HepG2 (cell line): ENCODE data around the gene PET100. TPM values are rescaled to one million over a fixed set of nuclear protein-coding genes. Genes with fewer than 3 reads are reported as not detected.

Source experiments
- ATAC-seq: fragments of 200-7000 bp; cut with Tn5 transposase; 3 replicates; pipeline ENCODE4 v1.9.1; 2020; ENCODE audit warnings: mild to moderate bottlenecking, moderate library complexity
- BruUV-seq: library from RNA; stranded (reverse); fragments of 400-500 nt; replicated peaks from 2 replicates; lab custom pipeline; 2021; lab: Mats Ljungman, UMichigan
- CTCF ChIA-PET: fragments of 300-600 bp; formaldehyde crosslinking; extraction: SDS; loops from one replicate; lab custom pipeline; 2021; ENCODE audit warnings: low total read pairs, inconsistent platforms, low intra/inter-chr PET ratio; lab: Yijun Ruan, JAX
- POLR2A ChIA-PET: fragments of 350-600 bp; sonication (Branson Sonifier 250); formaldehyde crosslinking; loops from one replicate; lab custom pipeline; 2020; ENCODE audit warnings: antibody characterized with exemption, inconsistent platforms; lab: Yijun Ruan, JAX
- DNase-seq: peaks from one replicate; pipeline ENCODE4 v3.0.0-alpha.2; 2015; ENCODE audit warnings: low spot score
- FAIRE-seq: peaks from 3 replicates; lab custom pipeline; 2011; peaks lifted over from hg19 to GRCh38; lab: Jason Lieb, UNC
- H2AFZ ChIP-seq: one replicate; pipeline ENCODE4 v1.6.1; 2011; ENCODE audit warnings: low read length, inconsistent platforms
- H3K27ac ChIP-seq: fragments of 300-600 bp; 3 replicates; pipeline ENCODE4 v1.8.0; 2011; ENCODE audit warnings: mixed run types, mild to moderate bottlenecking, mixed read lengths, low read length, inconsistent platforms; ENCODE audit not compliant: insufficient read depth; ENCODE audit errors: extremely low read length
- H3K27me3 ChIP-seq, 2 experiments: fragments of 200-600 bp in 1 of 2; 2 replicates in 1 of 2; 3 replicates in 1 of 2; pipeline versions ENCODE4 v1.6.0 to v1.8.0; 2011; ENCODE audit warnings: low read length in 2 of 2, mild to moderate bottlenecking in 2 of 2, moderate library complexity in 2 of 2, inconsistent platforms in 1 of 2; ENCODE audit not compliant: insufficient read depth in 2 of 2, control insufficient read depth in 1 of 2
- H3K36me3 ChIP-seq, 2 experiments: fragments of 200-600 bp in 1 of 2; replicated peaks in 1 of 2; 2 replicates in 1 of 2; 3 replicates in 1 of 2; pipeline versions ENCODE4 v1.5.1 to v1.8.0; 2011; ENCODE audit warnings: low read length in 2 of 2, inconsistent platforms in 1 of 2; ENCODE audit not compliant: insufficient read depth in 2 of 2, control insufficient read depth in 1 of 2
- H3K4me1 ChIP-seq: 2 replicates; pipeline ENCODE4 v1.5.1; 2012; ENCODE audit warnings: low read length, inconsistent platforms; ENCODE audit not compliant: insufficient read depth
- H3K4me2 ChIP-seq: 2 replicates; pipeline ENCODE4 v1.6.0; 2011; ENCODE audit warnings: low read depth, low read length, inconsistent platforms
- H3K4me3 ChIP-seq, 3 experiments: fragments of 200-600 bp in 1 of 3; sonication (generic), shearing (Covaris generic) in 1 of 3; replicated peaks in 1 of 3; 2 replicates each; pipeline ENCODE4 v1.5.1; 2011 to 2016; ENCODE audit warnings: low read length in 3 of 3, inconsistent platforms in 2 of 3, low read depth in 2 of 3, mild to moderate bottlenecking in 2 of 3, control low read depth in 1 of 3, mixed read lengths in 1 of 3; ENCODE audit not compliant: insufficient read depth in 1 of 3
- H3K79me2 ChIP-seq: one replicate; pipeline ENCODE4 v1.6.1; 2011; ENCODE audit warnings: low read length, inconsistent platforms; ENCODE audit not compliant: insufficient read depth
- H3K9ac ChIP-seq: 2 replicates; pipeline ENCODE4 v1.6.0; 2011; ENCODE audit warnings: mild to moderate bottlenecking, low read depth, low read length, inconsistent platforms; ENCODE audit not compliant: insufficient read depth
- H3K9me3 ChIP-seq: 2 replicates; pipeline ENCODE4 v1.5.1; 2012; ENCODE audit warnings: mild to moderate bottlenecking, low read length
- H4K20me1 ChIP-seq: 2 replicates; pipeline ENCODE4 v1.6.0; 2011; ENCODE audit warnings: inconsistent platforms, mild to moderate bottlenecking, low read length, moderate library complexity; ENCODE audit not compliant: insufficient read depth
- ARID2 ChIP-seq: sonication (generic); formaldehyde crosslinking; IDR thresholded peaks from 2 replicates; pipeline ENCODE4 v1.8.1; 2022; ENCODE audit warnings: mild to moderate bottlenecking, missing genetic modification reagents, borderline replicate concordance
- ETS1 ChIP-seq: sonication (generic); formaldehyde crosslinking; IDR thresholded peaks from 2 replicates; pipeline ENCODE4 v1.4.0; 2020; ENCODE audit warnings: missing genetic modification reagents
- FOSL1 ChIP-seq: sonication (generic); formaldehyde crosslinking; IDR thresholded peaks from 2 replicates; pipeline ENCODE4 v1.9.0; 2021; ENCODE audit warnings: missing genetic modification reagents, borderline replicate concordance
- GATAD1 ChIP-seq: IDR thresholded peaks from 2 replicates; pipeline ENCODE4 v1.6.1; 2016; ENCODE audit warnings: missing genetic modification reagents, missing compliant biosample characterization
- GTF2F1 ChIP-seq: fragments of 150-350 bp; IDR thresholded peaks from 2 replicates; pipeline ENCODE4 v1.6.1; 2014; ENCODE audit warnings: low read length
- HIVEP1 ChIP-seq: sonication (generic); formaldehyde crosslinking; IDR thresholded peaks from 2 replicates; pipeline ENCODE4 v1.4.0; 2020; ENCODE audit warnings: mild to moderate bottlenecking, missing genetic modification reagents
- HNF4A ChIP-seq: sonication (generic); formaldehyde crosslinking; IDR thresholded peaks from 2 replicates; pipeline ENCODE4 v1.4.0; 2020; ENCODE audit warnings: missing genetic modification reagents
- IRF9 ChIP-seq: sonication (generic); formaldehyde crosslinking; IDR thresholded peaks from 2 replicates; pipeline ENCODE4 v1.8.0; 2022; ENCODE audit warnings: missing genetic modification reagents, mild to moderate bottlenecking, borderline replicate concordance
- JARID2 ChIP-seq: sonication (generic); formaldehyde crosslinking; IDR thresholded peaks from 2 replicates; pipeline ENCODE4 v1.8.1; 2023; ENCODE audit warnings: missing genetic modification reagents, inconsistent platforms; ENCODE audit not compliant: insufficient replicate concordance
- SALL1 ChIP-seq: sonication (generic); formaldehyde crosslinking; IDR thresholded peaks from 2 replicates; pipeline ENCODE4 v1.8.0; 2022; ENCODE audit warnings: mild to moderate bottlenecking, missing genetic modification reagents
- SOX13 ChIP-seq, 3 experiments: fragments of 450-650 bp in 1 of 3; sonication (generic) in 1 of 3; formaldehyde crosslinking in 1 of 3; IDR thresholded peaks in 2 of 3; conservative IDR thresholded peaks in 1 of 3; 2 replicates each; pipeline versions ENCODE4 v1.5.0 to v1.6.1; 2016 to 2020; ENCODE audit warnings: antibody characterized with exemption in 1 of 3, mild to moderate bottlenecking in 1 of 3, missing compliant biosample characterization in 1 of 3, missing genetic modification reagents in 1 of 3, moderate library complexity in 1 of 3
- SUZ12 ChIP-seq: fragments of 150-350 bp; IDR thresholded peaks from 2 replicates; pipeline ENCODE4 v1.6.1; 2014; ENCODE audit warnings: low read depth, low read length
- TERF1 ChIP-seq: sonication (generic); formaldehyde crosslinking; IDR thresholded peaks from 2 replicates; pipeline ENCODE4 v1.8.0; 2022; ENCODE audit warnings: mild to moderate bottlenecking, missing genetic modification reagents, moderate library complexity
- ZNF264 ChIP-seq: sonication (generic); formaldehyde crosslinking; IDR thresholded peaks from 2 replicates; pipeline ENCODE4 v1.4.0; 2020; ENCODE audit warnings: missing genetic modification reagents
- ZNF629 ChIP-seq: sonication (generic); formaldehyde crosslinking; conservative IDR thresholded peaks from 2 replicates; pipeline ENCODE4 v1.5.0; 2020; ENCODE audit warnings: missing genetic modification reagents
- ZNF691 ChIP-seq: sonication (generic); formaldehyde crosslinking; IDR thresholded peaks from 2 replicates; pipeline ENCODE4 v1.4.0; 2020; ENCODE audit warnings: missing genetic modification reagents, low read depth, mild to moderate bottlenecking, borderline replicate concordance
- ZNF746 ChIP-seq: sonication (generic); formaldehyde crosslinking; IDR thresholded peaks from 2 replicates; pipeline ENCODE4 v1.8.0; 2022; ENCODE audit warnings: mild to moderate bottlenecking, missing genetic modification reagents
- WGBS: methylation state at CpG from one replicate; pipeline ENCODE4 v1.1.6; 2017; ENCODE audit warnings: low lambda C conversion rate; 5-methylcytosine and 5-hydroxymethylcytosine counted together
- in situ Hi-C: cut with HindIII; loops from 2 replicates; pipeline ENCODE4 v1.10.0; 2017; ENCODE audit warnings: low pct_unique_long_range_greater_than_20kb; ENCODE audit not compliant: extremely low pct_ligation_motif_present
- intact Hi-C: fragments of 100-400 bp; cut with micrococcal nuclease; formaldehyde crosslinking; loops from one replicate; pipeline ENCODE4 v1.10.0; 2022; ENCODE audit not compliant: unreplicated experiment
- polyA plus RNA-seq, 8 experiments: library from polyadenylated mRNA; depleted of rRNA in 3 of 8; stranded (reverse) in 7 of 8; unstranded in 1 of 8; fragments of >200 nt; fragmentation: Illumina TruSeq in 4 of 8; extraction: Trizol in 4 of 8; gene quantifications; 2 replicates each; pipeline versions ENCODE4 v1.2.1 to v1.2.3, GENCODE V29; 2011 to 2016; ENCODE audit warnings: low read depth in 4 of 8, missing spikeins in 1 of 8, mixed read lengths in 1 of 8; ENCODE audit not compliant: insufficient read depth in 1 of 8
- total RNA-seq, 5 experiments: library from RNA; depleted of rRNA; stranded (reverse); fragments of >200 nt; fragmentation: Illumina TruSeq; extraction: Trizol; gene quantifications; 2 replicates each; pipeline ENCODE4 v1.2.3, GENCODE V29; 2016; ENCODE audit warnings: low read depth in 1 of 5

Gene PET100
- total and polyA plus RNA-seq, 2 of the 13 experiments (the other 11 are each of a cell fraction or from before 2014, with no cell fraction given) = 22.3 to 66.5 TPM

GRCh38 chr19:7595466-7596133, 34.0 kb upstream of the PET100 start, which contains the start of gene CAMSAP3 (continued):
- TF ChIP-seq ZNF691 (CRISPR knock-in tag) (no peak), ETS1 (CRISPR knock-in tag) (no peak), GATAD1 (CRISPR knock-in tag) (no peak), TERF1 (no peak)

GRCh38 chr19:7596211-7596937, 33.2 kb upstream of the PET100 start:
- Histone ChIP-seq H2AFZ (no peak overlapping the region), H3K27me3 (no peaks in the 10 kb centered on the region), H3K4me3 (peak overlapping the region; percentile 71 to 98 (median 93)), H3K79me2 (peaks cover 36% of the 10 kb centered on the region), H4K20me1 (peaks cover 31% of the 10 kb centered on the region), H3K4me1 (peaks cover 56% of the 10 kb centered on the region), H3K27ac (peak overlapping the region; percentile 74), H3K9ac (peak overlapping the region; percentile 86), H3K9me3 (no peaks in the 10 kb centered on the region), H3K36me3 (peaks cover 2 to 8% of the 10 kb centered on the region in 2 experiments; a peak in 2 of 5 replicates), H3K4me2 (peak overlapping the region; percentile 89)
- intact Hi-C loops (no loop called here), in situ Hi-C loops (no loop called here)
- FAIRE-seq = no peak
- CTCF ChIA-PET = no interaction called here
- POLR2A ChIA-PET = interaction anchor here (1.3 to 2.5 kb wide), 5 partner anchors 9 to 60 kb away, joined by 4 to 21 read pairs (median 12); partner anchors contain the start of genes PET100, STXBP2 and XAB2
- 3% methylated on average over 17 of the region's 70 CpGs for WGBS
- DNase-seq = no peak
- BruUV-seq = no TSS peak
- ATAC-seq = peak; percentile 17; the same call in 2 of the 3 replicates
- TF ChIP-seq ZNF746 (CRISPR knock-in tag) = no peak
- no peak for TF ChIP-seq IRF9 (CRISPR knock-in tag)
- 0 out of 2 replicates have a peak, but pooled peaks have one; percentile 45 for TF ChIP-seq ZNF629 (CRISPR knock-in tag)
- TF ChIP-seq JARID2 = no peak
- TF ChIP-seq HNF4A = peak; percentile 25; the same call in 1 of the 2 replicates
- no peak for TF ChIP-seq GTF2F1
- no peak for TF ChIP-seq SUZ12
- TF ChIP-seq ARID2 (CRISPR knock-in tag) = no peak
- TF ChIP-seq HIVEP1 (CRISPR knock-in tag) = peak; percentile 76
- TF ChIP-seq FOSL1 = no peak
- TF ChIP-seq SOX13 (IDR thresholded peaks at IDR 0.05) = no peak
- TF ChIP-seq SOX13 (CRISPR knock-in tag; conservative IDR thresholded peaks at IDR 0.05 in 1 of 2, IDR thresholded peaks at IDR 0.05 in 1 of 2) = no peak
- no peak for TF ChIP-seq ZNF264 (CRISPR knock-in tag)
- TF ChIP-seq SALL1 = 0 out of 2 replicates have a peak, but pooled peaks have one; percentile 20
